ENCODE data around the gene GPR35. TPM values are rescaled to one million over a fixed set of nuclear protein-coding genes. Genes with fewer than 3 reads are reported as not detected.

The GPR35 gene
- total and polyA plus RNA-seq, 10 of the 15 experiments (the other 5 are each of a cell fraction or from before 2014, with no cell fraction given) = 0.14 to 1.6 (median 0.75) TPM; not detected in 3

DNA sequence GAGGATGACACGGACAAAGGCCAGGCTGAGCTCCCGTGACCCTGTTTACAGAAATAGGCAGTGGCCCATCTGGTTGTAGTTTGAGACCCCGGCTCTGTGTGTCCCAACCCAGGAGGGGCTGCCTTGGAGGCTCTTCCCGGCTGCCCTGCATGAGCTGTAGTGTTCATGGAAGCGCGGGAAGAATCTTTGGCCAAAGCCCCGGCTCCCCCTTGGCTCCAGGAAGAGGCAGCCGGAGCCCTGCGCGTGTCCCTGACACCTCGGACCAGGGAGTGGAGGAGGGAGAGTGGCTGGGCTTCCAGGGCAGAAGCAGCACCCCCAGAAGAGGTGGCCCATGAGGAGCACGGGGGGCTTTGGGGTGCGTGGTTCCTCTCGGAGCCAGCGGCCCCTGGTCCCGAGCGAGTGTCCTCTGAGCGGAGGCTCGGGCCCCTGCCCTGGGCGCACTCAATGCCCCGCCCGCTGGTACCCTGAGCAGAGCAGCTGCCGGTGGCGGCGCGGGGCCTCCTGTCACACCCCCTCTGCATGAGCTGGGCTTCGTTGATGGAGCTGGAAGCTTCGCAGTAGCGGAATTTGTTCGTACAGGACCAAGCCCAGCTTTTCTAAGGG is 21.7 kb downstream of the GPR35 start:
- Histone ChIP-seq H3K79me2 (ENCODE audit: control insufficient read depth, insufficient read depth, low read length) (no peaks in the 10 kb centered on the region), H4K20me1 (ENCODE audit: control insufficient read depth, insufficient read depth) (no peaks in the 10 kb centered on the region), H3K27ac (ENCODE audit: control insufficient read depth, insufficient read depth) (no peak overlapping the region), H3K4me3 (no peak overlapping the region), H3K4me1 (ENCODE audit: control insufficient read depth, insufficient read depth, low read length) (no peaks in the 10 kb centered on the region), H3K27me3 (replicated peaks in 1 of 2; ENCODE audit: control insufficient read depth in 2 of 2, insufficient read depth in 2 of 2, low read length in 1 of 2) (peaks cover 0 to 7% of the 10 kb centered on the region in 2 experiments), H2AFZ (ENCODE audit: control insufficient read depth, low read depth, low read length) (no peak overlapping the region), H3K36me3 (ENCODE audit: control insufficient read depth in 2 of 2, insufficient read depth in 2 of 2, low read length in 1 of 2) (no peaks in the 10 kb centered on the region), H3K9ac (ENCODE audit: control insufficient read depth, insufficient read depth, low read length) (no peak overlapping the region), H3K4me2 (ENCODE audit: control insufficient read depth, insufficient read depth) (no peak overlapping the region), H3K9me3 (replicated peaks; ENCODE audit: control insufficient read depth, insufficient read depth, low read length) (peaks cover 8% of the 10 kb centered on the region)
- TF ChIP-seq RBBP5 (conservative IDR thresholded peaks at IDR 0.05) = no peak
- no peak for TF ChIP-seq CEBPB (IDR thresholded peaks at IDR 0.05; ENCODE audit: borderline replicate concordance in 1 of 2, low read depth in 2 of 2, low read length in 2 of 2)
- TF ChIP-seq LARP7 (IDR thresholded peaks at IDR 0.05) = no peak
- no peak for TF ChIP-seq POLR2AphosphoS5 (IDR thresholded peaks at IDR 0.05; ENCODE audit: low read length)
- TF ChIP-seq ESRRA (IDR thresholded peaks at IDR 0.05; ENCODE audit: low read length) = no peak
- TF ChIP-seq MXI1 (IDR thresholded peaks at IDR 0.05; ENCODE audit: low read depth, low read length) = no peak
- TF ChIP-seq, protein P1, sequence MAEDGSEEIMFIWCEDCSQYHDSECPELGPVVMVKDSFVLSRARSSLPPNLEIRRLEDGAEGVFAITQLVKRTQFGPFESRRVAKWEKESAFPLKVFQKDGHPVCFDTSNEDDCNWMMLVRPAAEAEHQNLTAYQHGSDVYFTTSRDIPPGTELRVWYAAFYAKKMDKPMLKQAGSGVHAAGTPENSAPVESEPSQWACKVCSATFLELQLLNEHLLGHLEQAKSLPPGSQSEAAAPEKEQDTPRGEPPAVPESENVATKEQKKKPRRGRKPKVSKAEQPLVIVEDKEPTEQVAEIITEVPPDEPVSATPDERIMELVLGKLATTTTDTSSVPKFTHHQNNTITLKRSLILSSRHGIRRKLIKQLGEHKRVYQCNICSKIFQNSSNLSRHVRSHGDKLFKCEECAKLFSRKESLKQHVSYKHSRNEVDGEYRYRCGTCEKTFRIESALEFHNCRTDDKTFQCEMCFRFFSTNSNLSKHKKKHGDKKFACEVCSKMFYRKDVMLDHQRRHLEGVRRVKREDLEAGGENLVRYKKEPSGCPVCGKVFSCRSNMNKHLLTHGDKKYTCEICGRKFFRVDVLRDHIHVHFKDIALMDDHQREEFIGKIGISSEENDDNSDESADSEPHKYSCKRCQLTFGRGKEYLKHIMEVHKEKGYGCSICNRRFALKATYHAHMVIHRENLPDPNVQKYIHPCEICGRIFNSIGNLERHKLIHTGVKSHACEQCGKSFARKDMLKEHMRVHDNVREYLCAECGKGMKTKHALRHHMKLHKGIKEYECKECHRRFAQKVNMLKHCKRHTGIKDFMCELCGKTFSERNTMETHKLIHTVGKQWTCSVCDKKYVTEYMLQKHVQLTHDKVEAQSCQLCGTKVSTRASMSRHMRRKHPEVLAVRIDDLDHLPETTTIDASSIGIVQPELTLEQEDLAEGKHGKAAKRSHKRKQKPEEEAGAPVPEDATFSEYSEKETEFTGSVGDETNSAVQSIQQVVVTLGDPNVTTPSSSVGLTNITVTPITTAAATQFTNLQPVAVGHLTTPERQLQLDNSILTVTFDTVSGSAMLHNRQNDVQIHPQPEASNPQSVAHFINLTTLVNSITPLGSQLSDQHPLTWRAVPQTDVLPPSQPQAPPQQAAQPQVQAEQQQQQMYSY (CRISPR knock-in tag; IDR thresholded peaks at IDR 0.05) = no peak
- TF ChIP-seq SMARCA5 (IDR thresholded peaks at IDR 0.05) = no peak
- no peak for TF ChIP-seq KLF5 (IDR thresholded peaks at IDR 0.05; ENCODE audit: partially characterized antibody)
- no peak for TF ChIP-seq TCF7 (IDR thresholded peaks at IDR 0.05; ENCODE audit: borderline replicate concordance)
- TF ChIP-seq ETV6 (conservative IDR thresholded peaks at IDR 0.05 in 1 of 2, IDR thresholded peaks at IDR 0.05 in 1 of 2; ENCODE audit: borderline replicate concordance in 1 of 2, low read depth in 1 of 2) = no peak
- TF ChIP-seq ZNF384 (IDR thresholded peaks at IDR 0.05; ENCODE audit: borderline replicate concordance, low read depth, low read length) = no peak
- no peak for TF ChIP-seq EZH2 (IDR thresholded peaks at IDR 0.05; ENCODE audit: borderline replicate concordance, control insufficient read depth, low read depth, low read length)
- TF ChIP-seq, protein P2, sequence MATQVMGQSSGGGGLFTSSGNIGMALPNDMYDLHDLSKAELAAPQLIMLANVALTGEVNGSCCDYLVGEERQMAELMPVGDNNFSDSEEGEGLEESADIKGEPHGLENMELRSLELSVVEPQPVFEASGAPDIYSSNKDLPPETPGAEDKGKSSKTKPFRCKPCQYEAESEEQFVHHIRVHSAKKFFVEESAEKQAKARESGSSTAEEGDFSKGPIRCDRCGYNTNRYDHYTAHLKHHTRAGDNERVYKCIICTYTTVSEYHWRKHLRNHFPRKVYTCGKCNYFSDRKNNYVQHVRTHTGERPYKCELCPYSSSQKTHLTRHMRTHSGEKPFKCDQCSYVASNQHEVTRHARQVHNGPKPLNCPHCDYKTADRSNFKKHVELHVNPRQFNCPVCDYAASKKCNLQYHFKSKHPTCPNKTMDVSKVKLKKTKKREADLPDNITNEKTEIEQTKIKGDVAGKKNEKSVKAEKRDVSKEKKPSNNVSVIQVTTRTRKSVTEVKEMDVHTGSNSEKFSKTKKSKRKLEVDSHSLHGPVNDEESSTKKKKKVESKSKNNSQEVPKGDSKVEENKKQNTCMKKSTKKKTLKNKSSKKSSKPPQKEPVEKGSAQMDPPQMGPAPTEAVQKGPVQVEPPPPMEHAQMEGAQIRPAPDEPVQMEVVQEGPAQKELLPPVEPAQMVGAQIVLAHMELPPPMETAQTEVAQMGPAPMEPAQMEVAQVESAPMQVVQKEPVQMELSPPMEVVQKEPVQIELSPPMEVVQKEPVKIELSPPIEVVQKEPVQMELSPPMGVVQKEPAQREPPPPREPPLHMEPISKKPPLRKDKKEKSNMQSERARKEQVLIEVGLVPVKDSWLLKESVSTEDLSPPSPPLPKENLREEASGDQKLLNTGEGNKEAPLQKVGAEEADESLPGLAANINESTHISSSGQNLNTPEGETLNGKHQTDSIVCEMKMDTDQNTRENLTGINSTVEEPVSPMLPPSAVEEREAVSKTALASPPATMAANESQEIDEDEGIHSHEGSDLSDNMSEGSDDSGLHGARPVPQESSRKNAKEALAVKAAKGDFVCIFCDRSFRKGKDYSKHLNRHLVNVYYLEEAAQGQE (IDR thresholded peaks at IDR 0.05; ENCODE audit: low read depth, low read length) = no peak
- TF ChIP-seq BHLHE40 (IDR thresholded peaks at IDR 0.05; ENCODE audit: borderline replicate concordance in 1 of 2, low read depth in 2 of 2, low read length in 1 of 2) = no peak
- DNase-seq (ENCODE audit: low read depth, low spot score) = no peak
- FAIRE-seq = no peak
- SMC1A ChIA-PET (ENCODE audit: uncharacterized antibody, unreplicated experiment) = no interaction called here
- intact Hi-C loops (cut with micrococcal nuclease; ENCODE audit: unreplicated experiment) (no loop called here), in situ Hi-C loops (cut with MboI) (no loop called here)
- RAD21 ChIA-PET (ENCODE audit: unreplicated experiment) = no interaction called here
- POLR2A ChIA-PET = no interaction called here
- BruUV-seq (replicated peaks) = no TSS peak
- CTCF ChIA-PET = no interaction called here
- 68% methylated on average over 30 of the region's 30 CpGs for WGBS (ENCODE audit: insufficient coverage, insufficient replicate concordance, low lambda C conversion rate, missing lambda C conversion rate)
- ATAC-seq = no peak

Data from GM12878 (cell line).